BJ (cell line): Measurements from ENCODE around the gene GEMIN7. TPM values are rescaled to one million over a fixed set of nuclear protein-coding genes. Genes with fewer than 3 reads are reported as not detected.

ENCODE experiments used
- CTCF ChIA-PET: fragments of 350-600 bp; formaldehyde crosslinking; extraction: SDS; loops from one replicate; lab custom pipeline; 2021; ENCODE audit warnings: antibody characterized with exemption, inconsistent platforms; lab: Yijun Ruan, JAX
- POLR2A ChIA-PET: fragments of 300-600 bp; sonication (Branson Sonifier 250); formaldehyde crosslinking; extraction: SDS; loops from one replicate; lab custom pipeline; 2021; ENCODE audit warnings: antibody characterized with exemption; lab: Charles Lee
- DNase-seq: peaks from one replicate; pipeline ENCODE4 v3.0.0-alpha.2; 2011; ENCODE audit warnings: low read depth
- H3K27me3 ChIP-seq: 2 replicates; pipeline ENCODE4 v1.6.0; 2011; ENCODE audit warnings: low read length; ENCODE audit not compliant: control insufficient read depth, insufficient read depth
- H3K36me3 ChIP-seq: 2 replicates; pipeline ENCODE4 v1.5.1; 2011; ENCODE audit warnings: low read length; ENCODE audit not compliant: control insufficient read depth, insufficient read depth
- H3K4me3 ChIP-seq: 2 replicates; pipeline ENCODE4 v1.5.1; 2011; ENCODE audit warnings: low read depth, mild to moderate bottlenecking, control low read depth, low read length
- polyA plus RNA-seq: library from polyadenylated mRNA; depleted of rRNA; stranded (reverse); fragments of >200 nt; gene quantifications from 2 replicates; pipeline ENCODE4 v1.2.3, GENCODE V29; 2011; rRNA removed
- small RNA-seq: library from RNA; depleted of rRNA; stranded (forward); fragments of <200 nt; gene quantifications from one replicate; pipeline ENCODE3, GENCODE V24; 2012; ENCODE audit warnings: low replicate concordance, low read depth; ENCODE audit not compliant: insufficient read length
- TF ChIP-seq, protein P1 (sequence below): IDR thresholded peaks from 2 replicates; pipeline ENCODE4 v1.5.1; 2011; ENCODE audit warnings: low read depth, mild to moderate bottlenecking, control low read depth, inconsistent platforms, low read length, moderate library complexity; ENCODE audit not compliant: insufficient read depth

Gene GEMIN7
- polyA plus RNA-seq, 1 experiment: 25.0 TPM

DNA sequence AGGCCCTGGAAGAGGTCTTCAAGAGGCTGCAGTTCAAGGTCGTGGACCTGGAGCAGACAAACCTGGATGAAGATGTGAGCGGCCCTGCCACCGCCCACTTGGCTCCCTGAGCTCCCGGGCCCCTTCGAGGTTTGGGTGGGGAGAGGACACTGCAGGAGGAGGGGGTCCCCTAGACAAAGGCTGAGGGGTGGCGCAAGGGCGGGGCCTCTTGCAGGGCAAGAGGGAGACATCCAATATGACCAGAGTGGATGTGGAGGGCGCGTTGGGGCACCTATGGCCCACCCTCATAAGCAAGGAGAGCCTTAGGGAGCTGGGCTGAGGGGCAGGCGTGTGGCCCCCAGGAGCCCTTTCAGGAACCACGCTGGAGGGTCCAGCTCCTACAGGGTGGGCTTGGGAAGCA is 61.5 kb downstream of the GEMIN7 start:
- CTCF ChIA-PET: interaction anchor here (0.9 kb wide), 1 partner anchor 12 kb away, joined by 3 read pairs; no protein-coding TSS in a partner anchor
- Histone ChIP-seq H3K36me3 (peaks cover 20% of the 10 kb centered on the region), H3K27me3 (no peaks in the 10 kb centered on the region), H3K4me3 (no peak overlapping the region)
- no peak for DNase-seq
- POLR2A ChIA-PET: no interaction called here
- TF ChIP-seq, protein P1, sequence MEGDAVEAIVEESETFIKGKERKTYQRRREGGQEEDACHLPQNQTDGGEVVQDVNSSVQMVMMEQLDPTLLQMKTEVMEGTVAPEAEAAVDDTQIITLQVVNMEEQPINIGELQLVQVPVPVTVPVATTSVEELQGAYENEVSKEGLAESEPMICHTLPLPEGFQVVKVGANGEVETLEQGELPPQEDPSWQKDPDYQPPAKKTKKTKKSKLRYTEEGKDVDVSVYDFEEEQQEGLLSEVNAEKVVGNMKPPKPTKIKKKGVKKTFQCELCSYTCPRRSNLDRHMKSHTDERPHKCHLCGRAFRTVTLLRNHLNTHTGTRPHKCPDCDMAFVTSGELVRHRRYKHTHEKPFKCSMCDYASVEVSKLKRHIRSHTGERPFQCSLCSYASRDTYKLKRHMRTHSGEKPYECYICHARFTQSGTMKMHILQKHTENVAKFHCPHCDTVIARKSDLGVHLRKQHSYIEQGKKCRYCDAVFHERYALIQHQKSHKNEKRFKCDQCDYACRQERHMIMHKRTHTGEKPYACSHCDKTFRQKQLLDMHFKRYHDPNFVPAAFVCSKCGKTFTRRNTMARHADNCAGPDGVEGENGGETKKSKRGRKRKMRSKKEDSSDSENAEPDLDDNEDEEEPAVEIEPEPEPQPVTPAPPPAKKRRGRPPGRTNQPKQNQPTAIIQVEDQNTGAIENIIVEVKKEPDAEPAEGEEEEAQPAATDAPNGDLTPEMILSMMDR: no peak

Small RNAs within 50 kb of the gene (small RNA-seq; reads per million reads assigned to genes)
- not detected for gene RNU6-611P

Other genes with a start within 250 kb of the GEMIN7 start
- gene NECTIN2, start 233.0 kb upstream of the GEMIN7 start, polyA plus RNA-seq: 80.6 and 107 TPM in 2 replicates
- gene TOMM40, start 188.0 kb upstream of the GEMIN7 start, polyA plus RNA-seq: 27.7 and 46.8 TPM in 2 replicates
- 2.8 and 3.6 TPM in 2 replicates for gene APOE, start 173.5 kb upstream of the GEMIN7 start, polyA plus RNA-seq
- gene APOC1, start 164.7 kb upstream of the GEMIN7 start, polyA plus RNA-seq: 3.8 and 4.9 TPM in 2 replicates
- gene APOC4, start 137.0 kb upstream of the GEMIN7 start, polyA plus RNA-seq: not detected in 2 replicates
- gene APOC2, start 133.2 kb upstream of the GEMIN7 start, polyA plus RNA-seq: not detected in 2 replicates
- gene CLPTM1, start 123.9 kb upstream of the GEMIN7 start, polyA plus RNA-seq: 65.2 and 127 TPM in 2 replicates
- gene RELB, start 77.8 kb upstream of the GEMIN7 start, polyA plus RNA-seq: 6.7 and 11.6 TPM in 2 replicates
- gene CLASRP, start 40.2 kb upstream of the GEMIN7 start, polyA plus RNA-seq: 13.6 and 15.9 TPM in 2 replicates
- 0.09 TPM in 1 of 2 replicates, not detected in the other for gene ZNF296, start 2.8 kb upstream of the GEMIN7 start, polyA plus RNA-seq
- 10.8 and 16.1 TPM in 2 replicates for gene PPP1R37, start 13.9 kb downstream of the GEMIN7 start, polyA plus RNA-seq
- 0.02 and 0.05 TPM in 2 replicates for gene NKPD1, start 81.7 kb downstream of the GEMIN7 start, polyA plus RNA-seq
- gene TRAPPC6A, start 99.0 kb downstream of the GEMIN7 start, polyA plus RNA-seq: 9.7 and 15.0 TPM in 2 replicates
- gene BLOC1S3, start 99.5 kb downstream of the GEMIN7 start, polyA plus RNA-seq: 7.1 and 8.3 TPM in 2 replicates
- gene EXOC3L2, start 166.1 kb downstream of the GEMIN7 start, polyA plus RNA-seq: 0.04 TPM in 1 of 2 replicates, not detected in the other
- gene MARK4, start 172.0 kb downstream of the GEMIN7 start, polyA plus RNA-seq: 10.9 and 17.1 TPM in 2 replicates
- gene CKM, start 243.6 kb downstream of the GEMIN7 start, polyA plus RNA-seq: not detected in 2 replicates